Tibial artery (tissue), 4 donors: ENCODE measurements around the gene BCO2.
"Not testable (repeated sequence)": the region's sequence is repeated elsewhere in the genome, so short reads cannot be mapped to it uniquely, and the experiment has no call there.

Source experiments
- DNase-seq, 2 donors: peaks; one replicate each; pipeline ENCODE4 v3.0.0-alpha.2; 2019
- H3K27ac ChIP-seq, 2 donors: fragments of 200-600 bp; sonication (generic) in 1 of 2; 1 replicate in 1 of 2; 2 replicates in 1 of 2; pipeline ENCODE4 v1.5.1; 2018 to 2019; ENCODE audit warnings: mild to moderate bottlenecking in 1 of 2
- H3K27me3 ChIP-seq, 2 donors: fragments of 200-600 bp; sonication (generic) in 1 of 2; one replicate each; pipeline versions ENCODE4 v1.5.1 to v1.6.0; 2016 to 2019
- H3K36me3 ChIP-seq, 3 donors: fragments of 200-600 bp; sonication (generic) in 2 of 3; one replicate each; pipeline ENCODE4 v1.5.1; 2016 to 2019; ENCODE audit warnings: mild to moderate bottlenecking in 2 of 3
- H3K4me1 ChIP-seq, 4 donors: fragments of 200-600 bp; sonication (generic) in 2 of 4; 1 replicate in 3 of 4; 2 replicates in 1 of 4; pipeline ENCODE4 v1.5.1; 2016 to 2019
- H3K4me3 ChIP-seq, 2 donors: fragments of 200-600 bp; sonication (generic) in 1 of 2; 1 replicate in 1 of 2; 2 replicates in 1 of 2; pipeline ENCODE4 v1.5.1; 2018 to 2019; ENCODE audit warnings: mild to moderate bottlenecking in 2 of 2
- H3K9me3 ChIP-seq, 3 donors: fragments of 200-600 bp; sonication (generic) in 1 of 3; one replicate each; pipeline ENCODE4 v1.5.1; 2016 to 2019
- intact Hi-C: fragments of 100-400 bp; cut with DNase I; formaldehyde crosslinking; loops from one replicate; pipeline ENCODE4 v1.15.0; 2023; ENCODE audit warnings: low total_unique reads
- TF ChIP-seq, protein P1 (sequence below), 2 experiments: fragments of 200-600 bp in 1 of 2; fragments of 450-650 bp in 1 of 2; IDR thresholded peaks; one replicate each; pipeline ENCODE4 v1.5.1; 2017 to 2019; ENCODE audit warnings: antibody characterized with exemption in 2 of 2, mild to moderate bottlenecking in 1 of 2, moderate library complexity in 1 of 2

Gene BCO2

DNA sequence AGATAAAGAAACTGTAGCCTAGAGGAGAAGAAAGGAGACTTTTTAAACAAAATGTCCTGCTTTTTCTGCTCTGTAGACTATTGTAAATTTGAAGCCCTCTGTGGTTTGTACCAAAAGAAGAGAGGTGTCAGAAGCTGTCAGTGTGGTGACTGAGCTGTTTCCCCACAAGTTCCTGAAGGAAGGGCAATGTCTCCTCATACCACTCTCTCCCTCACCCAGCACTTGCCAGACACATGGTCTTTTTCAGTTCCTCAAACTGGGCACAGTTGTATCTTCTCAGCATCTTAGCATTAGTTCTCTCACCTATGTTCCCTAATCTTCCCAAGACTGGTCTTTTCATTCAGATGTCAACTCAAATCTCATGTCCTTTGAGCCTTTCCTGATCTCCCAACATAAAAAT is 4.3 kb downstream of the BCO2 start:
- Histone ChIP-seq H3K9me3 (no peaks in the 10 kb centered on the region), H3K4me3 (no peak overlapping the region)
- intact Hi-C loops: loop anchor here (10.0 kb wide), 1 partner anchor 65 kb away; no protein-coding TSS in a partner anchor

DNA sequence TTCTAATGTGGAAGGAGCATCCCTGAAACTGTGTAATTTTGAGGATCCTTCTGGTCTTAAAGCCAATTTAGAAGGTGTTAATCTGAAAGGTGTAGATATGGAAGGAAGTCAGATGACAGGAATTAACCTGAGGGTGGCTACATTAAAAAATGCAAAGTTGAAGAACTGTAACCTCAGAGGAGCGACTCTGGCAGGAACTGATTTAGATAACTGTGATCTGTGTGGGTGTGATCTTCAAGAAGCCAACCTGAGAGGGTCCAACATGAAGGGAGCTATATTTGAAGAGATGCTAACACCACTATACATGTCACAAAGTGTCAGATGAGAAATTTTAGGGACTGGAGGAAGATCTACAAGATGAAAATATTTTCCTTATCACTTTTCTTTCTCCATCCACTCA is 7.6 kb downstream of the BCO2 start:
- no peak for DNase-seq
- H3K4me3 ChIP-seq: no peak overlapping the region
- no peaks in the 10 kb centered on the region for H3K36me3 ChIP-seq
- H3K9me3 ChIP-seq: no peaks in the 10 kb centered on the region
- no peaks in the 10 kb centered on the region for H3K4me1 ChIP-seq
- H3K27me3 ChIP-seq: no peaks in the 10 kb centered on the region
- H3K27ac ChIP-seq: no peak overlapping the region
- intact Hi-C loops: no loop called here
- TF ChIP-seq, protein P1, sequence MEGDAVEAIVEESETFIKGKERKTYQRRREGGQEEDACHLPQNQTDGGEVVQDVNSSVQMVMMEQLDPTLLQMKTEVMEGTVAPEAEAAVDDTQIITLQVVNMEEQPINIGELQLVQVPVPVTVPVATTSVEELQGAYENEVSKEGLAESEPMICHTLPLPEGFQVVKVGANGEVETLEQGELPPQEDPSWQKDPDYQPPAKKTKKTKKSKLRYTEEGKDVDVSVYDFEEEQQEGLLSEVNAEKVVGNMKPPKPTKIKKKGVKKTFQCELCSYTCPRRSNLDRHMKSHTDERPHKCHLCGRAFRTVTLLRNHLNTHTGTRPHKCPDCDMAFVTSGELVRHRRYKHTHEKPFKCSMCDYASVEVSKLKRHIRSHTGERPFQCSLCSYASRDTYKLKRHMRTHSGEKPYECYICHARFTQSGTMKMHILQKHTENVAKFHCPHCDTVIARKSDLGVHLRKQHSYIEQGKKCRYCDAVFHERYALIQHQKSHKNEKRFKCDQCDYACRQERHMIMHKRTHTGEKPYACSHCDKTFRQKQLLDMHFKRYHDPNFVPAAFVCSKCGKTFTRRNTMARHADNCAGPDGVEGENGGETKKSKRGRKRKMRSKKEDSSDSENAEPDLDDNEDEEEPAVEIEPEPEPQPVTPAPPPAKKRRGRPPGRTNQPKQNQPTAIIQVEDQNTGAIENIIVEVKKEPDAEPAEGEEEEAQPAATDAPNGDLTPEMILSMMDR (IDR thresholded peaks at IDR 0.05): no peak

More for the DNA sequence above, 4.3 kb downstream of the BCO2 start:
- H3K27me3 ChIP-seq: no peaks in the 10 kb centered on the region
- TF ChIP-seq, protein P1 (IDR thresholded peaks at IDR 0.05): no peak
- peaks cover 0 to 10% (median 5%) of the 10 kb centered on the region in 4 donors for H3K4me1 ChIP-seq
- H3K36me3 ChIP-seq: no peaks in the 10 kb centered on the region
- no peak for DNase-seq
- no peak overlapping the region for H3K27ac ChIP-seq

DNA sequence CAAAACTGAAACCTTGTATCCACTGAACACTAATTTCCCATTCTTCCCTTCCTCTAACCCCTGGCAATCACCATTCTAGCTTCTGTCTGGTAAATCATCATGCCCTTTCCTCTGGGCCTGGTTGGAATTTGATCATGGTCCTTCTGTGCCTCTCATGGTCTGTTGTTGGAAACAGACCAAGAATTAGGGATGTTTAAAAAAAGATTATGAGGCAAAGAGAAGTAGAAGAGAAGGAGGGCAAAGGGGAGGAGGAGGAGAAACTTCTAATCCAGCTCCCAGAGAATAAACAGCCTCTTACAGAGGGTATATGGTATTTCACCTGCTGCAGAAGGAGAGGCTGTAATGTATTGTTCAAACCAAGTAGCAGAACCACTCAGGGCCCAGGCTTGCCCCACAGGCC is 10.6 kb downstream of the BCO2 start:
- intact Hi-C loops: no loop called here
- no peak overlapping the region for H3K27ac ChIP-seq
- no peak for DNase-seq
- no peak overlapping the region for H3K4me3 ChIP-seq
- no peaks in the 10 kb centered on the region for H3K4me1 ChIP-seq
- H3K9me3 ChIP-seq: no peaks in the 10 kb centered on the region
- no peaks in the 10 kb centered on the region for H3K36me3 ChIP-seq
- H3K27me3 ChIP-seq: no peaks in the 10 kb centered on the region
- TF ChIP-seq, protein P1 (IDR thresholded peaks at IDR 0.05): no peak

DNA sequence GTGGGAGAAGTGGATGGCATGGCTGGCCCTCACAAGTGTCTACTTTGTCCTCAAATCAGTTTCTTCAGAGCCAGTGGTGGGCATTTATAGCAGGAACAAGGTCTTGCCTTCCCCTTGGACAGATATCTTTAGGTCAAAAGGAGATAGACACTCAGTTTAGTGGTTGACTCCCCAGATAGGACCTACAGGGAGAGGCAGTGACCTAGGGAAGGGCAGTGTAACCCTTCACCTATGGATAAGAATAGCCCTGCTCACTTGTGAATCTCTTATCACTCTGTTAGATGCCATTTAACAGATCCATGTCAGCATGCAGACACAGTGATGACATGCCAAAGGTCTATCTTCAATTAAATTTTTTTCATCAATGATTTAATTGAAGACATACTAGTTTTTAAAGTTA is 11.0 kb downstream of the BCO2 start:
- Histone ChIP-seq H3K9me3 (no peaks in the 10 kb centered on the region), H3K4me3 (no peak overlapping the region), H3K27ac (no peak overlapping the region), H3K36me3 (no peaks in the 10 kb centered on the region), H3K27me3 (no peaks in the 10 kb centered on the region), H3K4me1 (no peaks in the 10 kb centered on the region)
- no peak for DNase-seq
- intact Hi-C loops: no loop called here
- TF ChIP-seq, protein P1 (IDR thresholded peaks at IDR 0.05): no peak

DNA sequence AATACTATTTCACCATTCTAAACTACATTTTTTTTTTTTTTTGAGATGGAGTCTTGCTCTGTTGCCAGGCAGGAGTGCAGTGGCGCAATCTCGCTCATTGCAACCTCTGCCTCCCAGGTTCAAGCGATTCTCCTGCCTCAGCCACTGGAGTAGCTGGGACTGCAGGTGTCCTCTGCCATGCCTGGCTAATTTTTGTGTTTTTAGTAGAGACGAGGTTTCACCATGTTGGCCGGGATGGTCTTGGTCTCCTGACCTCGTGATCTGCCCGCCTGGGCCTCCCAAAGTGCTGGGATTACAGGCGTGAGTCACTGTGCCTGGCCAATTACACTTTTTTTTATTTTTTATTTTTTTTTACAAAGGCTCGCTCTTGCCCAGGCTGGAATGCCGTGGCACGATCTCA is 19.8 kb downstream of the BCO2 start:
- DNase-seq, H3K4me3 ChIP-seq, H3K9me3 ChIP-seq, H3K36me3 ChIP-seq, H3K4me1 ChIP-seq, intact Hi-C loops, H3K27ac ChIP-seq, H3K27me3 ChIP-seq: not testable (repeated sequence)

DNA sequence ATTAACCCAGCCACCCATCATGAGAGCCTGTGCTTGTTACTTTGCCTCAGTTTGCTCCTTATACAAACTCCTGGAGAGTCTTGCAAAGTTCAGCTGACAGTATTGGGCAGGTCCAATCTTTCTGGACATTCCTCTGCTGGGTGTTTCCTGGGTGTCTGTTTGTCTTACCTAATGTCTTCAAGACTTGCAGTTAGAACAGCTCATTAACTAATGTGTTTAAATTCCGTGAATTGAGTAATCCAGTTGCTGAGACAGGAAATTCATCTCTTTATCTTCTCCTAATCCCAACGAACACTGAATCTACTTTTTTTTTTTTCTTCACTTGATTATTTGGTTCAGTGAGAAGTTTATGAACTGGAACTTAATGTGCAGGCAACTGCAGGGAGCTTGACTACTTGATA is 20.6 kb downstream of the BCO2 start:
- Histone ChIP-seq H3K27ac (no peak overlapping the region), H3K4me1 (no peaks in the 10 kb centered on the region), H3K9me3 (no peaks in the 10 kb centered on the region), H3K4me3 (no peak overlapping the region), H3K36me3 (no peaks in the 10 kb centered on the region), H3K27me3 (no peaks in the 10 kb centered on the region)
- DNase-seq: no peak
- intact Hi-C loops: no loop called here
- TF ChIP-seq, protein P1 (IDR thresholded peaks at IDR 0.05): no peak
